ENCODE data around the gene MCFD2.
"Not testable (repeated sequence)": the region's sequence is repeated elsewhere in the genome, so short reads cannot be mapped to it uniquely, and the experiment has no call there.

The MCFD2 gene

GRCh38 chr2:46878886-46879285 lies 36.7 kb downstream of the MCFD2 start:
- no peaks in the 10 kb centered on the region for H3K36me3 ChIP-seq (ENCODE audit: insufficient read depth)
- no peak overlapping the region for H3K4me2 ChIP-seq
- H4K20me1 ChIP-seq (ENCODE audit: insufficient read depth), result no peaks in the 10 kb centered on the region
- no peak overlapping the region for H3K9ac ChIP-seq
- H3K27ac ChIP-seq, result no peak overlapping the region
- no peak overlapping the region for H2AFZ ChIP-seq (ENCODE audit: low read depth)
- no peaks in the 10 kb centered on the region for H3K79me2 ChIP-seq (ENCODE audit: insufficient read depth, low read depth)
- H3K4me1 ChIP-seq (ENCODE audit: low read depth, poor library complexity, severe bottlenecking), result peaks cover 5% of the 10 kb centered on the region
- H3K27me3 ChIP-seq (ENCODE audit: insufficient read depth, low read depth), result peaks cover 65% of the 10 kb centered on the region
- no peak for TF ChIP-seq CTCF (conservative IDR thresholded peaks at IDR 0.05; ENCODE audit: low read depth, low read length)
- H3K4me3 ChIP-seq (IDR thresholded peaks at IDR 0.05; ENCODE audit: insufficient read depth, low read depth, low read length), result no peak overlapping the region

- no peak for TF ChIP-seq CTCF (conservative IDR thresholded peaks at IDR 0.05; ENCODE audit: low read depth, low read length)
- no peak overlapping the region for H3K9ac ChIP-seq
These were observed 37.2 kb downstream of the MCFD2 start for GRCh38 chr2:46878240-46878877.

GRCh38 chr2:46877619-46878113 lies 37.9 kb downstream of the MCFD2 start:
- Histone ChIP-seq H4K20me1 (ENCODE audit: insufficient read depth) (no peaks in the 10 kb centered on the region), H2AFZ (ENCODE audit: low read depth) (no peak overlapping the region), H3K4me3 (IDR thresholded peaks at IDR 0.05; ENCODE audit: insufficient read depth, low read depth, low read length) (no peak overlapping the region), H3K4me1 (ENCODE audit: low read depth, poor library complexity, severe bottlenecking) (peaks cover 5% of the 10 kb centered on the region), H3K36me3 (ENCODE audit: insufficient read depth) (no peaks in the 10 kb centered on the region), H3K27me3 (ENCODE audit: insufficient read depth, low read depth) (peaks cover 67% of the 10 kb centered on the region), H3K27ac (no peak overlapping the region), H3K9ac (no peak overlapping the region), H3K79me2 (ENCODE audit: insufficient read depth, low read depth) (no peaks in the 10 kb centered on the region), H3K4me2 (no peak overlapping the region)
- no peak for TF ChIP-seq CTCF (conservative IDR thresholded peaks at IDR 0.05; ENCODE audit: low read depth, low read length)

More at GRCh38 chr2:46878240-46878877, 37.2 kb downstream of the MCFD2 start:
- H3K27me3 ChIP-seq (ENCODE audit: insufficient read depth, low read depth), result peaks cover 67% of the 10 kb centered on the region
- no peaks in the 10 kb centered on the region for H3K79me2 ChIP-seq (ENCODE audit: insufficient read depth, low read depth)
- no peaks in the 10 kb centered on the region for H4K20me1 ChIP-seq (ENCODE audit: insufficient read depth)
- no peaks in the 10 kb centered on the region for H3K36me3 ChIP-seq (ENCODE audit: insufficient read depth)
- peaks cover 5% of the 10 kb centered on the region for H3K4me1 ChIP-seq (ENCODE audit: low read depth, poor library complexity, severe bottlenecking)
- H3K4me3 ChIP-seq (IDR thresholded peaks at IDR 0.05; ENCODE audit: insufficient read depth, low read depth, low read length), result no peak overlapping the region
- no peak overlapping the region for H3K4me2 ChIP-seq
- H2AFZ ChIP-seq (ENCODE audit: low read depth), result no peak overlapping the region
- no peak overlapping the region for H3K27ac ChIP-seq

GRCh38 chr2:46876741-46877384 lies 38.7 kb downstream of the MCFD2 start:
- H3K36me3 ChIP-seq (ENCODE audit: insufficient read depth), result no peaks in the 10 kb centered on the region
- peaks cover 67% of the 10 kb centered on the region for H3K27me3 ChIP-seq (ENCODE audit: insufficient read depth, low read depth)
- peak; percentile 31 for TF ChIP-seq CTCF (conservative IDR thresholded peaks at IDR 0.05; ENCODE audit: low read depth, low read length)
- no peak overlapping the region for H2AFZ ChIP-seq (ENCODE audit: low read depth)
- H4K20me1 ChIP-seq (ENCODE audit: insufficient read depth), result no peaks in the 10 kb centered on the region
- no peak overlapping the region for H3K27ac ChIP-seq
- H3K4me3 ChIP-seq (IDR thresholded peaks at IDR 0.05; ENCODE audit: insufficient read depth, low read depth, low read length), result no peak overlapping the region
- H3K4me1 ChIP-seq (ENCODE audit: low read depth, poor library complexity, severe bottlenecking), result peaks cover 5% of the 10 kb centered on the region
- no peaks in the 10 kb centered on the region for H3K79me2 ChIP-seq (ENCODE audit: insufficient read depth, low read depth)
- no peak overlapping the region for H3K9ac ChIP-seq
- H3K4me2 ChIP-seq, result no peak overlapping the region

GRCh38 chr2:46875962-46876689 lies 39.5 kb downstream of the MCFD2 start:
- not testable (repeated sequence) for H3K9ac ChIP-seq; H3K36me3 ChIP-seq (ENCODE audit: insufficient read depth); H3K4me1 ChIP-seq (ENCODE audit: low read depth, poor library complexity, severe bottlenecking); H3K79me2 ChIP-seq (ENCODE audit: insufficient read depth, low read depth); H3K4me3 ChIP-seq (IDR thresholded peaks at IDR 0.05; ENCODE audit: insufficient read depth, low read depth, low read length); H2AFZ ChIP-seq (ENCODE audit: low read depth); H3K27ac ChIP-seq; H3K4me2 ChIP-seq; H4K20me1 ChIP-seq (ENCODE audit: insufficient read depth)
- peaks cover 67% of the 10 kb centered on the region for H3K27me3 ChIP-seq (ENCODE audit: insufficient read depth, low read depth)
